Activated effector memory CD4-positive, alpha-beta T cell treated with anti-CD3 and anti-CD28 coated beads, Interleukin-2, amount 50 U/mL, for 16 hours (primary cell): Measurements from ENCODE around the gene IFNL4.
"Not testable (repeated sequence)": the region's sequence is repeated elsewhere in the genome, so short reads cannot be mapped to it uniquely, and the experiment has no call there.

Experiments used
- DNase-seq: peaks from one replicate; pipeline ENCODE4 v3.0.0-alpha.2; 2020

IFNL4 gene

GRCh38 chr19:39254531-39255345, 6.1 kb upstream of the IFNL4 start:
- DNase-seq: no peak

DNA sequence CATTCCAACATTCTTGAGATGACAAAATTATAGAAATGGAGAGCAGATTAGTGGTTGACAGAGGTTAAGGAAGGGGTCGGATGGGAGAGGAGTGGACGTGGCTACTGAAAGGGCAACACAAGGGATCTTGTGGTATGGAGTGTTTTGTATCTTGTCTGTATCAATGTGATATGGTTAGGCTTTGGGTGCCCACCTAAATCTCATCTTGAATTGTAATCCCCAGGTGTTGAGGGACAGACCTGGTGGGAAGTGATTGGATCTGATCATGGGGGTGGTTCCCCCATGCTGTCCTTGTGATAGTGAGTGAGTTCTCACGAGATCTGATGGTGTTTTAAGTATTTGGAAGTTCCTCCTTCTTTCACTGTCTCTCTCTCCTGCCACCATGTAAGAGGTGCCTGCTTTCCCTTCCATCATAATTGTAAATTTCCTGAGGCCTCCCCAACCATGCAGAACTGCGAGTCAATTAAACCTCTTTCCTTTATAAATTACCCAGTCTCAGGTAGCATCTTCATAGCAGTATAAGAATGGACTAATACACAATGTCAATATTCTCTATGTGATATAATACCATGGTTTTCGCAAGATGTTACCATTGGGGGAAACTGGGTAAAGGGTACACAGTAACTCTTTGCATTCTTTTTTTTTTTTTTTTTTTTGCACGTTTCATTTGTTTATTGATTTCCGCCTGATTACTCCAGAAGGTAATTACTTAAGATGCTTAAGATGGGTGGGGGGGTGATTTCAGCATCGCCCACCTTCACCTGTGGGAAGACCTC, 4.9 kb upstream of the IFNL4 start:
- DNase-seq: no peak

DNA sequence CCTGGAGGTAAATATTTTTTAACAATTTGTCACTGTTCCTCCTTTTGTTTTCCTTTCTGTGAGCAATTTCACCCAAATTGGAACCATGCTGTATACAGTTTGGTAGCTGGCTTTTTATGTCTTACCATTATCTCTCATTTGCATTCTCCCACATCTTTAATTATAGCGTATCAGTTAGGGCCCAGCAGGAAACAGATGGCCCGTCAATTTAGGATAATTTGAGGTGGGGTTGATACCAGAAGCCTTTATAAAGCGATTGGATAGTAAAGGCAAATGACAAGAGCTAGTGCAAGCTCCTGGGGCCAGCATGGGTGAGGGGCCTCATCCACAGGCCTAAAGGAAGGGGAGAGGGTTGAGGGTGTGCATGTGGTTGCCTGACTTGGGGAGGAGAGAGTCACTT, 3.8 kb upstream of the IFNL4 start:
- no peak for DNase-seq

GRCh38 chr19:39251846-39252245, 3.2 kb upstream of the IFNL4 start:
- DNase-seq: no peak

GRCh38 chr19:39251081-39251480, 2.4 kb upstream of the IFNL4 start:
- DNase-seq: no peak

DNA sequence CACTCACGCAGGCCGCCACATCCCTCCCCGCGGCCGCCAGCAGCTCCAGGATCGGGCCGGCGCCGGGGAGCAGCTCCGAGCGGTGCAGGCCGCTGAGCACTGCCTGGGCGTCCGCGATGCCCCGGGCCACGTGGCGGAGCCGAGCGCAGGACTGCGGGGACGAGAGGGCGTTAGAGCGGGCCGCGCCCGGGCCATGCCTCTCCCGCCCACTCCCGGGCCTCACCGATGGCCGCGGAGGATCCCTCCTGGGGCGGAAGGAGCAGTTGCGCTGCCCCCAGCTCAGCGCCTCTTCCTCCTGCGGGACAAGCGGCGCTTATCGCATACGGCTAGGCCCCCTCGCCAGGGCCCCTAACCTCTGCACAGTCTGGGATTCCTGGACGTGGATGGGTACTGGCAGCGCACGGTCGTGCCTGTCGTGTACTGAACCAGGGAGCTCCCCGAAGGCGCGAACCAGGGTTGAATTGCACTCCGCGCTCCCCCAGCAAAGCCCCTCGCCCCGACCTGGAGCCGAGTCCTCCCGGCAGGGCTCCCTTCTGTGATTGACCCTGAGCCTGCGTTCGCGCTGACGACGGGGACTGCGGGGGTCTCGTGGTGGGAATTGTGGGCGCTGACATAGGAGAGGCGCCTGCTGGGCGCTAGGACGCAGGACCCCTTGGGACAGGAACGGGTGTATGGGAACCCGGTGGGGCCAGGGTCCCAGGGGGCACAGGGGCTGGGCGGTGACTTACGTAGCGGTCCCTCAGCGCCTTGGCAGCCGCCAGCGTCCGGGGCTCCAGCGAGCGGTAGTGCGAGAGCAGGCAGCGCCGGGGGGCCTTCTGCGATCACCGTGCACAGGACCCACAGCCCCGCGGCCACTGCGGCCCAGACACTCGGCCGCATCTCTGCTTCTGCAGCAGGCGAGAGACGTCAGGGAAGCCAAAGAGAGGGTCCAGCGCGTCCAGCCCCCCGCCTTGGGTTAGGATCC, 673 bp downstream of the IFNL4 start:
- DNase-seq: no peak

DNA sequence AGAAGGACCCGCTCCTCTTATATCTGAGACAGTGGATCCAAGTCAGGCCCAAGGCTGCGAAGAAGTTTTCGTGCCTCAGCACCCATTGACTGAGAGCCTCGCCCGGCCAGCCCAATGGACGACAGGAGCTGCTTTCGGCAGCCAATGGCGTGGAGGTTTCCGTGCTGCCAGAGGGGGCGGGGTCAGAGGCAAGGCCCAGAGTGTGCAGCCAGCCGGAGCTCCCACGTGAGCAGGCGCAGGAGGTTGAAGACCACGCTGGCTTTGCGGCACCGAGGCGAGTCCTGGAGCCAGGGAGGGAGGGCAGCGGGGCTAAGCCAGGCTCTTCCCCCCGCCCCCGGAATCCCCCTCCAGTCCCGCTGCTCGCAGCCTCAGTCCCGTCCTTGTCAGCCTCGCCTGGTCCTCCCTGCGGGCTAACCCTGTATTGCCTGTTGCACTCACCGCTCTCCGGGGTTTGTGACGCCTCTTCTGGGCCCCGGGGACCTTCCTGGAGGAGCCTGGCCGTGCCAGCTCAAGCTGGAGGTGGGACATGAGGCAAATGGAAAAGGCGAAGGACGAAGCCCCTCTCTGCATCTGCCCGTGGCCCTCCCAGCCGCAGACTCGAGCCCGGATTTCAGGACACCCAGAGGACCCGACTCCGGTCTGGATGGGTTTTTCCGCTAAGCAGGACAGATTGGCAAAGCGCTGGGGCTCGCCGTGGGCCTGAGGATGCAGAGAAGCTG, 1.5 kb downstream of the IFNL4 start:
- DNase-seq: peak; percentile 77

DNA sequence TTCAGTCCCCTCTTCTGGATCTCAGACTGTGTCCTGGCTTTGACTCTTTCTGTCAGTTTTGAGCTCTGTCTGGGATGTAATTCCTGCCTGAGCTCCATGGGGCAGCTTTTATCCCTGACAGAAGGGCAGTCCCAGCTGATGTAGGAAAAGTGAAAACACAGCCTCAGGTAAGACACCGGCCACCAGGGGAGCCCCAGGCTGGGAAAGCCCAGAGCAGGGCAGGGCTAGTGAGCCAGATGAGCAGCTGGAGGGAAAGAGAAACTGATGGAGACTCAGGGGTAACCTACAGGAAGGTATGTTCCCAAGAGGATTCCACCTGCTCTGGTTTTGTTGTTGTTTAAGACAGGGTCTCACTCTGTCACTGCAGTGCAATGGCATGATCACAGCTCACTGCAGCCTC, 3.5 kb downstream of the IFNL4 start:
- not testable (repeated sequence) for DNase-seq

GRCh38 chr19:39244410-39245100, 4.1 kb downstream of the IFNL4 start, which contains the start of gene IFNL3:
Gene IFNL3, minus strand, starts transcription at chr19:39245006. Its CDS starts 39 bp downstream, at chr19:39244967.
- not testable (repeated sequence) for DNase-seq

GRCh38 chr19:39243741-39244140, 4.9 kb downstream of the IFNL4 start:
- DNase-seq: not testable (repeated sequence)

DNA sequence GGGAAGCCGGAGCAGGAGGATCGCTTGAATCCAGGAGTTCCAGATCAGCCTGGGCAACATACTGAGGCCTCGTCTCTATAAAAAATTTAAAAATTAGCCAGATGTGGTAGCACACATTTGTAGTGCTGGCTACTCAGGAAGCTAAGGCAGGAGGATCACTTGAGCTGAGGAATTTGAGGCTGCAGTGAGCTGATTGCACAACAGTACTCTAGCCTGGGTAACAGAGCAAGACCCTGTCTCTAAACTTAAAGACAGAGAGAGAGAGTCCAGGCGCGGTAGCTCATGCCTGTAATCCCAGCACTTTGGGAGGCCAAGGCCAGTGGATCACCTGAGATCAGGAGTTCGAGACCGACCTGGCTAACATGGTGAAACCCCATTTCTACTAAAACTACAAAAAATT, 8.2 kb downstream of the IFNL4 start:
- no peak for DNase-seq

- no peak for DNase-seq
Measured at GRCh38 chr19:39238944-39239343, 9.7 kb downstream of the IFNL4 start.

- DNase-seq: no peak
Measured at GRCh38 chr19:39238209-39238608, 10.4 kb downstream of the IFNL4 start.

DNA sequence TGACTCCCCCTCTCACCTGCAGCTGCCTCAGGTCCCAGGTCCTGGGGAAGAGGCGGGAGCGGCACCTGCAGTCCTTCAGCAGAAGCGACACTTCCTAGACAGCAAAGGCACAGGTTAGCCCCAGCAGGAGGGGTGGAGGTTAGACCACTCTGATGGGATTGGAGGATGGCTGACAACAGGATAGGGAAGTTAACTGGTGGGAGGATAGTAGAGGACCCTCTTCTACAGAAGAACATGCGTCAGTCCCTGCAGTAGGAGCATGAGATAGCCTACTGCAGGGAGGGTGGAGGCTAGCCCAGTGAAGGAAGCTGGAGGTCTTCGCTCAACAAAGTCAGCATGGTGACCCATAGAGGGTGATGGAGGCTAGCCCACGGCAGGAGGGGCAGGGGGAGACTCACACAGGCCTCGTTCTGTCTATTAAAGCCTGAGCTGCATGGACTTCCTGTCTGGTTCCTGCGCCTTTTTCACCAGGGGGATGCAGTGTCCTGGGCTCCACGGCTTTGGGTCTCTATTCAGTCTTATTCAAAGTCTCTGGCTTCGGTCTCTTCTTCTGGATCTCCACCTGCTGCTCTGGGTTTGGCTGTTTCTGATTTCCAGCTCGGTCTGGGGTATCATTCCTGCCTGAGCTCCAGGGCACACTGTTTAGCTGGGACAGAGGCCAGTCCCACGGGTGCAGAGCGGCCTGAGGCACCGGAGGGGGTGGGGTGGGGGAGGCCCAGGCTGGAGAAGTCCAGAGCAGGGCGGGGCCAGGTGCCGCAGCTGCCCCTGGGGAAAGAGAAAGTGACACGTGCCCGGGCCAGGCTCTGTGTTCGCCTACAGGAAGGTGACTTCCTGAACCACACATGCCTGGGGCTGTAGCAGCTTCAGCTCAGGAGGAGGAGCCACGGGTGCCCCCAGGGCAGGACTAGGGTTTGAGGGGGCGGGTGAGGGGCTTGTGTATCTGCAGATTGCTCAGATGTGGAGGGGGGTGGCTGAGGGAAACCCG, 11.2 kb downstream of the IFNL4 start:
- peak; percentile 76 for DNase-seq

- DNase-seq: no peak
Measured at GRCh38 chr19:39236527-39236926, 12.1 kb downstream of the IFNL4 start.

- no peak for DNase-seq
Measured at GRCh38 chr19:39232708-39233107, 15.9 kb downstream of the IFNL4 start.

DNA sequence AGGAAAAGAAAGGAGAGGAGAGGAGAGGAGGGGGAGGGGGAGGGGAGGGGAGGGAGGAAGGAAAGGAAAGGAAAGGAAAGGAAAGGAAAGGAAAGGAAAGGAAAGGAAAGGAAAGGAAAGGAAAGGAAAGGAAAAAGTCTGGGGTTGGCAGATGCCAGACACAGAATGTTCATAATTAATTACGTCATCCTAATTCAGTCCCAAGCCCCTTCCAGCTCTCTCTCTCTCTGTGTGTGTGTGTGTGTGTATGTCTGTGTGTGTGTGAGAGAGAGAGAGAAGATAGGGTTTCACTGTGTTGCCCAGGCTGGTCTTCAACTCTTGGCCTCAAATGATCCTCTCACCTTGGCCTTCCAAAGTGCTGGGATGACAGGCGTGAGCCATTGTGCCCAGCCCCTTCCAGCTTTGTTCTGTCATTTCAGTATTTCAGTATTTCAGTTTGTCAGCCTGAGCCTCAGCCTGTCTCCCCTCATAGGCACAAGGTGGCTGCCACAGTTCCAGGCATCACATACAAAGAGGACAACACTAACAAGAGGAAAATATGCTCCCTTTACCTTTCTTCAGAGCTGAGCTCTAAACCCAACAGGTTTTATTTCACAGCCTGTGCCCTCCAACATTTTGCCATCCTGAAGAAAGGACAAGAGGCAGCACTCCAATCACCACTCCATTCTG, 18.4 kb downstream of the IFNL4 start:
- no peak for DNase-seq

DNA sequence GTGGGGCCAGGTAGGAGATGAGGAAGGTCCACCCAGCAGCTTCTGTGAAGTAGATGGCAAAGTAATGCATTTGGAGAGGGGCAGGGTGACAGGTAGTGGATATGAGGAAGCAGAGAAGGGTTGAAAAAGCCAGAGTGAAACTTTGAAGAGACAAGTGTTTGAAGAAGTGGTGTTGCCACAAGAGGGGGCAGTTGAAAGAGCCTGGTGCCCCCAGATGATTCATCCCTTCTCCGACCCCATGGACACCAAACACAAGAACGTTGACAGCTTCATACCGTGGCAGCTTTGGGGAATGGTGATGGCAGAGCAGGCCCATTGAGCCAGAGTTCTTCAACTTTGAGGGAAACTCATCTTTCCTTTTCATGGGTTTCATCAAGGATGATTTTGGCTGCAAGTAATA, 23.7 kb downstream of the IFNL4 start:
- DNase-seq: no peak

GRCh38 chr19:39223703-39224279, 24.9 kb downstream of the IFNL4 start:
- DNase-seq: no peak
